Measurements from ENCODE around the gene DAZAP2. TPM values are rescaled to one million over a fixed set of nuclear protein-coding genes. Genes with fewer than 3 reads are reported as not detected.

The DAZAP2 gene
- total RNA-seq, 1 experiment from 2014 or later, result 100 TPM

GRCh38 chr12:51191516-51192283 is 46.9 kb upstream of the DAZAP2 start:
- TF ChIP-seq CTCF (IDR thresholded peaks at IDR 0.05; ENCODE audit: insufficient read depth in 1 of 2, low read depth in 1 of 2, low read length in 1 of 2, severe bottlenecking in 1 of 2, unreplicated experiment in 1 of 2), result no peak
- no peak overlapping the region for H3K4me3 ChIP-seq (ENCODE audit: low read depth, low read length)
- H3K27me3 Mint-ChIP-seq (ENCODE audit: insufficient read depth, unreplicated experiment), result no peaks in the 10 kb centered on the region
- H3K9me3 Mint-ChIP-seq (ENCODE audit: unreplicated experiment), result no peaks in the 10 kb centered on the region
- H3K36me3 ChIP-seq (ENCODE audit: control insufficient read depth, insufficient read depth, low read length), result no peaks in the 10 kb centered on the region
- DNase-seq, result no peak
- intact Hi-C loops (cut with micrococcal nuclease; ENCODE audit: unreplicated experiment), result no loop called here
- H3K4me3 Mint-ChIP-seq (ENCODE audit: unreplicated experiment), result no peak overlapping the region
- H3K36me3 Mint-ChIP-seq (ENCODE audit: insufficient read depth, unreplicated experiment), result no peaks in the 10 kb centered on the region
- CTCF ChIA-PET, result no interaction called here
- H3K4me1 ChIP-seq, result no peaks in the 10 kb centered on the region
- BruUV-seq (replicated peaks), result no TSS peak
- no peaks in the 10 kb centered on the region for H3K9me3 ChIP-seq
- H3K27ac Mint-ChIP-seq (ENCODE audit: unreplicated experiment), result no peak overlapping the region
- no peaks in the 10 kb centered on the region for H3K4me1 Mint-ChIP-seq (ENCODE audit: low read depth, unreplicated experiment)
- POLR2A ChIA-PET, result no interaction called here
- no peaks in the 10 kb centered on the region for H3K27me3 ChIP-seq (replicated peaks; ENCODE audit: control insufficient read depth, insufficient read depth, low read length)

- no TSS peak for BruUV-seq (replicated peaks)
- Mint-ChIP-seq H3K36me3 (ENCODE audit: insufficient read depth, unreplicated experiment) (no peaks in the 10 kb centered on the region), H3K27me3 (ENCODE audit: insufficient read depth, unreplicated experiment) (no peaks in the 10 kb centered on the region), H3K9me3 (ENCODE audit: unreplicated experiment) (no peaks in the 10 kb centered on the region), H3K4me3 (ENCODE audit: unreplicated experiment) (no peak overlapping the region), H3K4me1 (ENCODE audit: low read depth, unreplicated experiment) (no peaks in the 10 kb centered on the region), H3K27ac (ENCODE audit: unreplicated experiment) (no peak overlapping the region)
- no peaks in the 10 kb centered on the region for H3K27me3 ChIP-seq (replicated peaks; ENCODE audit: control insufficient read depth, insufficient read depth, low read length)
- intact Hi-C loops (cut with micrococcal nuclease; ENCODE audit: unreplicated experiment), result no loop called here
- no peak overlapping the region for H3K4me3 ChIP-seq (ENCODE audit: low read depth, low read length)
- H3K4me1 ChIP-seq, result no peaks in the 10 kb centered on the region
- TF ChIP-seq CTCF (IDR thresholded peaks at IDR 0.05; ENCODE audit: insufficient read depth in 1 of 2, low read depth in 1 of 2, low read length in 1 of 2, severe bottlenecking in 1 of 2, unreplicated experiment in 1 of 2), result no peak
- DNase-seq, result no peak
- ChIA-PET CTCF (no interaction called here), POLR2A (no interaction called here)
- H3K9me3 ChIP-seq, result no peaks in the 10 kb centered on the region
- no peaks in the 10 kb centered on the region for H3K36me3 ChIP-seq (ENCODE audit: control insufficient read depth, insufficient read depth, low read length)
Observed at GRCh38 chr12:51192284-51192671, 46.3 kb upstream of the DAZAP2 start.

- no peaks in the 10 kb centered on the region for H3K27me3 ChIP-seq (replicated peaks; ENCODE audit: control insufficient read depth, insufficient read depth, low read length)
- no peaks in the 10 kb centered on the region for H3K9me3 ChIP-seq
- ChIA-PET POLR2A (no interaction called here), CTCF (interaction anchor here (1.4 kb wide), 1 partner anchor 22 kb away, joined by 7 read pairs; the partner anchor contains the start of gene POU6F1)
- intact Hi-C loops (cut with micrococcal nuclease; ENCODE audit: unreplicated experiment), result no loop called here
- BruUV-seq (replicated peaks), result no TSS peak
- peaks cover 10% of the 10 kb centered on the region for H3K4me1 Mint-ChIP-seq (ENCODE audit: low read depth, unreplicated experiment)
- no peak overlapping the region for H3K4me3 Mint-ChIP-seq (ENCODE audit: unreplicated experiment)
- no peak for TF ChIP-seq CTCF (IDR thresholded peaks at IDR 0.05; ENCODE audit: insufficient read depth in 1 of 2, low read depth in 1 of 2, low read length in 1 of 2, severe bottlenecking in 1 of 2, unreplicated experiment in 1 of 2)
- no peak for DNase-seq
- H3K36me3 ChIP-seq (ENCODE audit: control insufficient read depth, insufficient read depth, low read length), result no peaks in the 10 kb centered on the region
- H3K4me1 ChIP-seq, result peaks cover 11% of the 10 kb centered on the region; the same call in 1 of the 2 replicates
- no peaks in the 10 kb centered on the region for H3K27me3 Mint-ChIP-seq (ENCODE audit: insufficient read depth, unreplicated experiment)
- no peak overlapping the region for H3K27ac Mint-ChIP-seq (ENCODE audit: unreplicated experiment)
- H3K4me3 ChIP-seq (ENCODE audit: low read depth, low read length), result no peak overlapping the region
- H3K36me3 Mint-ChIP-seq (ENCODE audit: insufficient read depth, unreplicated experiment), result no peaks in the 10 kb centered on the region
- no peaks in the 10 kb centered on the region for H3K9me3 Mint-ChIP-seq (ENCODE audit: unreplicated experiment)
Observed at GRCh38 chr12:51195841-51196240, 42.8 kb upstream of the DAZAP2 start.

All from Caco-2 (cell line).